Parathyroid adenoma (tissue), 2 donors: ENCODE measurements around the gene ADSS1.

ENCODE experiments used
- H2AFZ ChIP-seq: fragments of 300-600 bp; sonication (generic); one replicate; pipeline ENCODE4 v1.7.0; 2017; ENCODE audit warnings: antibody characterized with exemption, mild to moderate bottlenecking
- H3K27ac ChIP-seq: fragments of 300-600 bp; sonication (generic); one replicate; pipeline ENCODE4 v1.7.0; 2017
- H3K27me3 ChIP-seq: fragments of 300-600 bp; sonication (generic); one replicate; pipeline ENCODE4 v1.7.0; 2017; ENCODE audit warnings: low read length; ENCODE audit not compliant: control insufficient read depth, insufficient read depth
- H3K36me3 ChIP-seq: fragments of 300-600 bp; sonication (generic); one replicate; pipeline ENCODE4 v1.7.0; 2017; ENCODE audit warnings: low read length; ENCODE audit not compliant: control insufficient read depth, insufficient read depth
- H3K4me1 ChIP-seq: fragments of 300-600 bp; sonication (generic); one replicate; pipeline ENCODE4 v1.7.0; 2017; ENCODE audit warnings: control low read depth
- H3K4me2 ChIP-seq: fragments of 300-600 bp; sonication (generic); one replicate; pipeline ENCODE4 v1.7.0; 2017; ENCODE audit warnings: low read length
- H3K4me3 ChIP-seq: fragments of 300-600 bp; sonication (generic); one replicate; pipeline ENCODE4 v1.7.0; 2017; ENCODE audit warnings: low read depth, low read length
- H3K79me2 ChIP-seq: fragments of 300-600 bp; sonication (generic); one replicate; pipeline ENCODE4 v1.7.0; 2017; ENCODE audit warnings: control low read depth
- H3K9ac ChIP-seq: fragments of 300-600 bp; sonication (generic); one replicate; pipeline ENCODE4 v1.7.0; 2017; ENCODE audit warnings: mild to moderate bottlenecking
- H3K9me3 ChIP-seq: fragments of 300-600 bp; sonication (generic); one replicate; pipeline ENCODE4 v1.7.0; 2017; ENCODE audit warnings: low read length; ENCODE audit not compliant: control insufficient read depth
- CTCF ChIP-seq: fragments of 300-600 bp; sonication (generic); IDR thresholded peaks from one replicate; pipeline ENCODE4 v1.7.0; 2017; ENCODE audit warnings: antibody characterized with exemption, mild to moderate bottlenecking
- donor health status: primary hyperparathyroidism.

The ADSS1 gene

GRCh38 chr14:104776481-104776880, 52.5 kb downstream of the ADSS1 start:
- no peaks in the 10 kb centered on the region for H3K9me3 ChIP-seq
- no peak overlapping the region for H3K4me3 ChIP-seq
- H3K4me1 ChIP-seq: no peaks in the 10 kb centered on the region
- no peaks in the 10 kb centered on the region for H3K36me3 ChIP-seq
- H3K27ac ChIP-seq: no peak overlapping the region
- H3K4me2 ChIP-seq: no peak overlapping the region
- no peak overlapping the region for H2AFZ ChIP-seq
- no peaks in the 10 kb centered on the region for H3K27me3 ChIP-seq
- TF ChIP-seq CTCF: no peak
- no peaks in the 10 kb centered on the region for H3K79me2 ChIP-seq
- no peak overlapping the region for H3K9ac ChIP-seq

GRCh38 chr14:104776961-104777807, 53.2 kb downstream of the ADSS1 start:
- H3K4me3 ChIP-seq: no peak overlapping the region
- H3K27ac ChIP-seq: no peak overlapping the region
- no peak overlapping the region for H2AFZ ChIP-seq
- no peaks in the 10 kb centered on the region for H3K79me2 ChIP-seq
- no peaks in the 10 kb centered on the region for H3K36me3 ChIP-seq
- no peaks in the 10 kb centered on the region for H3K4me1 ChIP-seq
- no peaks in the 10 kb centered on the region for H3K9me3 ChIP-seq
- no peak for TF ChIP-seq CTCF
- no peaks in the 10 kb centered on the region for H3K27me3 ChIP-seq
- H3K9ac ChIP-seq: no peak overlapping the region
- no peak overlapping the region for H3K4me2 ChIP-seq

GRCh38 chr14:104777808-104778249, 53.8 kb downstream of the ADSS1 start:
- Histone ChIP-seq H2AFZ (no peak overlapping the region), H3K4me2 (no peak overlapping the region), H3K79me2 (no peaks in the 10 kb centered on the region), H3K9me3 (no peaks in the 10 kb centered on the region), H3K4me1 (no peaks in the 10 kb centered on the region), H3K27me3 (no peaks in the 10 kb centered on the region), H3K36me3 (no peaks in the 10 kb centered on the region), H3K4me3 (no peak overlapping the region), H3K27ac (no peak overlapping the region), H3K9ac (no peak overlapping the region)
- TF ChIP-seq CTCF: no peak

- Histone ChIP-seq H3K9ac (no peak overlapping the region), H3K79me2 (no peaks in the 10 kb centered on the region), H2AFZ (no peak overlapping the region), H3K4me3 (no peak overlapping the region), H3K36me3 (no peaks in the 10 kb centered on the region), H3K4me1 (no peaks in the 10 kb centered on the region), H3K27ac (no peak overlapping the region), H3K4me2 (no peak overlapping the region), H3K27me3 (no peaks in the 10 kb centered on the region), H3K9me3 (no peaks in the 10 kb centered on the region)
- TF ChIP-seq CTCF: no peak
Observed at GRCh38 chr14:104778694-104779331, 54.8 kb downstream of the ADSS1 start.
